ENCODE results near the gene MEIKIN.
"Not testable (repeated sequence)": the region's sequence is repeated elsewhere in the genome, so short reads cannot be mapped to it uniquely, and the experiment has no call there.

The MEIKIN gene

GRCh38 chr5:131796793-131797693 lies 148.4 kb downstream of the MEIKIN start, which contains the start of gene FNIP1:
Gene FNIP1 (minus strand): TSS chr5:131797017. CDS start chr5:131796921, 96 bp downstream.
- DNase-seq = peak; percentile 99

DNA sequence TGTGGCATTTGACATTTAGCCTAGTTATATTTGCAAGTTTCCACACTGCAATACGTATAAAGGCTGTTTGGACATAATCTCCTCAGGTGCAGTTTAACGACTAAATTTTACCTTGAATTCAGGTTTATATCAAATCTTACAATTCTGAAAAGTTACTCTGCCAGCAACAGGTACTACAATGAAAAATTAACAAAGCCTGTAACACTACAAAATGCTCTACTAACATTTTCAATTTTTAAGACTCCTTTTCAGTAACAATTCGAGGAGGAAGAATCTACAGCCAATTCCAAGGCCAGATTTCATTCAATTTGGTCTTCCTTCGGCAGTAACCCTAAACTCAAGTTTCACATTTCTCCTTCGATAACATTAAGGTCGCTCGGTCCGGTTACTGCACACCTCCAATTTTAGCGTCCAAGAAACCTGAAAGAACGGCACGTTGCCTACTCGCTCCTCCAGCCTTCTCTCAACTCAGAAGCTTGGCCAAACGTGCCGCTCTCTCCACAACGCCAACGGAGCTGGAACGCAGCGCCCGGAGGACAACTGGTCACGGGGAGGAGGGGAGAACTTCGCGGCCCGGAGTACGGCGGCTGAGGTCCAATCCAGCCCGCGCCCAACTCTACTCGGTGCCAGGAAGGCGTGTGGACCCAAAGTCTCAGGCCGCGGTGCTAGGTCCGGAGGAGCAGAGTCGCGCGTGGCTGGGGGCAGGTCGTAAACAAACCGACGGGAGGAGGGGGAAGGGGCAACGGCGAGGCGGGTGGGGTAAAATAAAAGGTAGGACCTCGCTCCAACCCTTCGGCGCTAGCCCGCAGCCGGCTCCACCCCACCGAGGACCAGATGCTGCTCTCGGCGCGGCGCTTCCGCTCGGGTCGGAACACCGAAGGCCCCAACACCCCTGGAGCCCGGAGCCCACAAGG lies 149.3 kb downstream of the MEIKIN start:
- peak; percentile 56 for DNase-seq

DNA sequence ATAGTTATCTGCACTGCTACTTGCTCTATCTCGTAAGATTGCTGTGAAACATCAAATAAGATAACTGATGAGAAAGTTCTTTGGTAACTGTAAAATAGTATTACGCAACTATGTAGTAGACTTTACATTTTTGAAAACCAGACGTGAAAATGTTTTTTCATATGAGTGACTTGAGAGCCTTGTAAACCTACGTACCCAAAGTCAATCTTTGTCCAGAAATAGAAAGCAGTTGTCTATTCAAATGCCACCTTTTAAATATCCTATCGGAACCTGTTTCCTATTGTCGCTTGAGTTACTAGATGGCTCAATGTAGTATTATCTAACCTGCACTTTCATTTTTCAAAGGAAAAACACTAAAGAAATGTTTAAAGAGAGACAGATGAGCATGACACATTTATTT lies 150.2 kb downstream of the MEIKIN start:
- DNase-seq = no peak

DNA sequence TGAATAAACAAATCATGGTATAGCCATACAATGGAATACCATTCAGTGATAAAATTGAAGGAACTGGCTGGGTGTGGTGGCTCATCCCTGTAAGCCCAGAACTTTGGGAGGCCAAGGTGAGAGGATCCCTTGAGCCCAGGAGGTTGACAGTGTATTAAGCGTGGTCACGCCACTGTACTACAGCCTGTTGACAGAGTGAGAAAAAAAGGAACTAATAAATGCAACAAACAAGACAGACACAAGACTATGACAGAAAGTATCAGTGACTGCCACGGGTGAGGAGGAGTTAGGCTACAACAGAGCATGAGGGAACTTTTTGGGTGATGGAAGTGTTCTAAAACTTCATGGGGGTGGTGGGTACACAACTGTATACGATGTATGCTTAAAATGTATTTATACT lies 150.9 kb downstream of the MEIKIN start:
- DNase-seq = no peak

GRCh38 chr5:131792896-131793295 lies 152.6 kb downstream of the MEIKIN start:
- DNase-seq = no peak

- DNase-seq = no peak
Observed at GRCh38 chr5:131791866-131792265, 153.6 kb downstream of the MEIKIN start.

DNA sequence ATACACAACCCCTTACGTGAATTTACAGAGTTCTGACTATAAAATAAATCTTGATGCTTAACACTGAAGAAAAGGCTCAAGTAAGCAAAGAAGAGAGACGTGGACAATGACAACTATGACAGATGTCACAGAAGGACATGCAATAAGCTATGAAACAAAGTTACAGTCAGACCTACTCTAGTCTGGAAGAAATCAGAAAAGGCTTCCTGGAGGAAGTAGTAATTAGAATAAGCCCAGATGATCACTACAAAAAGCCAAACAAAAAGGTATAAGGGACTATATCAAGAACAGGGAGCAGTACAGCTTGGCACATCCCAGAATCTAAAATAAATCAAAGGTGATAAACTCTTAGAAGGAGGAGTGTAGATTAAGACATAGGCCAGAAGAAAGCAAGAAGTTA lies 154.9 kb downstream of the MEIKIN start:
- DNase-seq = no peak

- no peak for DNase-seq
Observed at GRCh38 chr5:131789765-131790164, 155.7 kb downstream of the MEIKIN start.

- DNase-seq = no peak
Observed at GRCh38 chr5:131787736-131788135, 157.7 kb downstream of the MEIKIN start.

DNA sequence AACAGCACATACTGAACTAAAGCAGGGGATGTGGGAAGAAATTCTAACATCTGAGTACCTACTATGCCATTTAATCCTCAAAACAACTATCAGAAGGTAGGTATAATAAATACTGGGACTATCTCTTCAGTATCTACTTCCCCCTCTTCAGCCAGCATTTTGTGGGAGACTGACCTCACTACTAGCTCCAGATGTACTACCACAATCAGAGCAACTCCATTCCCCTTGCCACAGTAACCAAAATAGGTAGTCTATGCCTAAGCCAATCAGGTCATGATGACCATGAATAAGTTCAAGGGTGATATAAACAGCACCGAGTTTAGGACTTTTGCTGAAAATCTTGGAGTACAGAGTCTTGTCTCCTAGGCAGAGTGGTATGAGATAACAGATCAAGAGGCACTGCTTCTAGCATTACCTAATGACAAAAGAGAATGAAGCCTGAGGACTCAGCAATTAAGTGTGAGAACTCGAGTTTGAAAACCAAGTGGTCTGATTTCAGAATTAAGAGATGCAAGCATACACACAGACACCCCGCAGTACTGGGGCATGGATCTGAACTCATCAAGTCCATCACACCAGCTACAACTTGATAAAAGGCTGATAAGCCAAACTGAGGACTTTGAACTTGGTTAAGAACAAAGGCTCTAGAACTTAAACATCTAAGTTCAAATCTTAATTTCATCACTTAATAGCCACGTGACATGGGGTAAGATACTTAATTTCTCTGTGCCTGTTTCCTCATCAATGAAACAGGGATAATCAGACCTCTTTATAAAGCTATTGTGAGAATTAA lies 158.4 kb downstream of the MEIKIN start:
- DNase-seq = no peak

DNA sequence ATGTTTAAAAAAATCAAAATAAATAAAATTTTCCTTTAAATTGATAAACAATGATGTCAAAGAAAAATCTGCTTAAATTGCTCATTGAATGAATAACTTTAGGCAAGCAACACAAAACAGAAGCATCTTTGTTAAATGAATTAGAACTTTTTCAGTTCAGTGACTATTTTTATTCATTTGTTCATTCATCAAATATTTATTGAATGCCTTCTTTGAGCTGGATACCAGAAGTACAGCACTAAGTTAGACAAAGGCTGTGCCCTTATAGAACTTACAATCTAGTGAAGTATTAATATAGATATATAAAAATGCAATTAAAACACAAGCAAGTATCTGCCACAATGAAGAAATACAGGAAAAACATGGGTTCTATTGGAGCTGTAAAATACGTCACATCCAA lies 159.4 kb downstream of the MEIKIN start:
- no peak for DNase-seq

- DNase-seq = no peak
Observed at GRCh38 chr5:131783874-131784273, 161.6 kb downstream of the MEIKIN start.

GRCh38 chr5:131783357-131783756 lies 162.1 kb downstream of the MEIKIN start:
- DNase-seq = no peak

DNA sequence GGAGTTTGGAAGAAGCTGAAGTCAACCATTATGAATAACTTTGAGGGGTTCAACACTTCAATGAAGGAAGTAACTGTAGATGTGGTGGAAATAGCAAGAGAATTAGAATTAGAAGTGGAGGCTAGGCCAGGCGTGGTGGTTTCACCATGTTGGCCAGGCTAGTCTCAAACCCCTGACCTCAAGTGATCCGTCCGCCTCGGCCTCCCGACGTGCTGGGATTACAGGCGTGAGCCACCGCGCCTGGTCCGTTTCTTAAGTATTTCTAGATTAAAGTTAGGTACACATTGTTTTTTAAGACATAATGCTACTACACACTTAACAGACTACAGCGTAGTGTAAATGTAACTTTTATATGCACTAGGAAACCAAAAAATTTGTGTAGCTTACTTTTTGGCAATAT lies 162.7 kb downstream of the MEIKIN start:
- DNase-seq = no peak

DNA sequence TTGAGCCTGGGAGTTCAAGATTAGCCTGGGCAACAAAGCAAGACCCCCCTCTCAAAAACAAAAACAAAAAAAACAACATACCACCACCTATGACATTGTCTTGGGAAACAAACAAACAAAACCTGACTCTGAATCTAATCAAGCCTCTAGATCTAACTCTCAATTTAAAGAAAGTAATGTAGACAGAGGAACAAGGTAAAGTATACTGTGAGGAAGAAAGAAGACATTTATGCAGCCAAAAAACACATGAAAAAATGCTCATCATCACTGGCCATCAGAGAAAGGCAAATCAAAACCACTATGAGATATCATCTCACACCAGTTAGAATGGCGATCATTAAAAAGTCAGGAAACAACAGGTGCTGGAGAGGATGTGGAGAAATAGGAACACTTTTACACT lies 167.3 kb downstream of the MEIKIN start:
- not testable (repeated sequence) for DNase-seq

DNA sequence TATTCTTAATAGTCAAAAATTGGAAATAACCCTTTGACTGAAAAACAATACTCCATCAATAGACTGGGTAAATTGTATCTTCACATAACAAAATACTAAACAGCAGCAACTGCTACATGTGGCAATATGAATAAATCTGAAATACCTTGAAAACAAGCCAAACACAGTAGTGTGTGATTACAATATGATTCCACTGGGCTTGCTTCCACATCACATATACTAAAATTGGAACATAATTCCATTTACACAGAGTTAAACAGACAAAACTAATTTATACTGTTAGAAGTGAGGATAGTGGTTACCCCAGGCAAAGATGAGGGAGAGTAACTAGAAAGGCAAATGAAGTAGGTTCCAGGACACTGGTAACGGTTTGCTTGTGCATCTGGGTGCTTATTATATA lies 169.0 kb downstream of the MEIKIN start:
- DNase-seq = no peak

DNA sequence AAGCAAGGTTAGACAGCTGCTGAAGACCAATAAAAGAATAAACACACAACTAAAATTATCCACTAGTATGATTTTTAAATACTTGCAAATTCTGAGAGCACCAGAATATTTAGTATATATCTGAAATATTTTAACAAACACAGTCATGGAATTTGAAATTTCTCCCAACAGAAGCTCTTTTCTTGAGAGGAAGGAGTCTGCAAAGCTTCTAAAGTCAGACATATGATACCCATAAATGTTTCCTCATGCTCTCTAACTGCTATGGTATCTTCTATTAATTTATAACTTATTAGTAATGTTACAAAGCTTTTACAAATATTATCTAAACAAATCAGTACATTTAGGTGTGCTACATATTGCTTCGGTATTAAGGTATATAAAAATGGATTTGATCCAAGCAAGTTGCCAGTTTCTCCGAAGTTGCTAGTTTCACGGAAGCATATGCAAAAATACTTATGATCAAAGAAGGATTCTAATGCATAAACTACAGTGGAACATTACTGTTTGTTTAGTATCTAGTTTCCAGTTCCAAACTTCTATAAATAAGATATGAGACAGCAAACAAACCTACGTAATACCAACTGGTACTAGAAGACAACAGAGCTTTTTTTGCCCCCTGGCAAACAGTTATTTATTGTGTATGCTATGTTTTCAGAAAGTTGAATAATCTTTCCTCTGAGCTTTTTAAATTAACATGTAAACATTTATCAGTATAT lies 170.7 kb downstream of the MEIKIN start:
- no peak for DNase-seq

DNA sequence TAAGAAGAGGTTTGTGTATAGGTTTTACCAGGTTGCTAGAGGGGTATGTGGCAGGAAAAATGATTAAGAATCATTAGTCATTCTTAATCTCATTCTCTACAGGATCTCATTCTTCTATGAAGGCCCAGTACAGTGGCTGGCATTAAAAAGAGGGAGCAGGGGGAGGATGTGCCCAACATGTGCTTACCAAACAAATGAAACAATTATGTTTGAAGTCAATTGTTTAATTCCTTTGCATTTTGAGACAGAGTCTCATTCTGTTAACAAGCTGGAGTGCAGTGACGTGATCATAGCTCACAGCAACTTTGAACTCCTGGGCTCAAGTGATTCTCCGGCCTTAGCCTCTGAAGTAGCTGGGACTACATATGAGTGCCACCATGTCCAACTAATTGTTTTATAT lies 171.7 kb downstream of the MEIKIN start:
- DNase-seq = no peak

DNA sequence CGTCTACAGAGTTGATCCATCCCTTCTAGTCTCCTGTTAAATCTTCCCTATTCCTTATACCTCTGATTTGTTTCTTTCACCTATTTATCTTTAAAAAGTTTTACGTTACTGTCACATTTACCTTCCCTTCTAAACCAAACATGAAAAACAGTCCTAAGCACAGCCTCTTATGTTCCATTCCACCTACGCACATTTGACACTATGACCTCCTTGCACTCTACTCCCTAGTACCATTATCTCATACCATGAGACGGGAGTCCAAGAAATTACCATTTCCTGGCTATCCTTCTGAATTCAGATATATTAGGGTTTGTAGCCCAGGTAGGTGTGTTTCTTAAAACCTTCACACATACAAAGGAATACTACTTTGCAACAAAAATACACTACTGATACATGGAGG lies 173.8 kb downstream of the MEIKIN start:
- no peak for DNase-seq

DNA sequence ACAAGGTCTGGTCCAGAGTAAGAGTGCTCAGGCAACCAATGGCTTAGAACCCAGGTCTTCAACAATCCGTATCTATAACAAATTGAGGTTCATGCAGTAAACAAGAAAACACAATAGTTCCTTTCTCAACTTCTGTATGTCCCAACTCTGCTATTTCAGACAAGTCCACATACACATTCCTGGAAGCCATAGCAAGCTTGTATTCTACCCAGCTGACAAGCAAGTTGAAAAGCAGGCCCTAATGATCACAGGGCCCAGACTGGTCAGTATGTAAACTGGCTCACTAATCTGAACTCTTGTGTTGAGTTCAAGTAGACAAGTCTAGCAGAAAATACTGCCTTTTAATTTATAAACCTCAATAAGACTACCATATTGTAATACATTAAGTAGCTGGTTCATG lies 175.5 kb downstream of the MEIKIN start:
- DNase-seq = no peak

DNA sequence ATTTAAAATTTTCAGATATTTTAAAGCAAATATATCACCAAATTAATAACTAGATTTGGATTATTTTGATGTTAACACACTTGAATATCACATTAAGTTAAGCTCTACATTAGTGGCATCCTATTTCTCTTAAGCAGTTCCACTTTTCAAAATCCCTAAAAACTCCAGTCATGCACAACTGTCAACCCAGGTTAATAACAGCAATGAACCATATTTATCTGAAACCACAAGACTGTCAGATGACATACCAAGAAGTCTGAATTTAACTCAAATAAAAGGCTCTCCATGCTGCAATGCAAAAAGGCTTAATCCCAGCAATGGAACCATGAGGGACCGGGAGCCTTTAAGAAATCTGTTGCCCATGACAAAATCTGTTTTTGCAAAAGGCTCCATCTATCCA lies 176.1 kb downstream of the MEIKIN start:
- DNase-seq = no peak

DNA sequence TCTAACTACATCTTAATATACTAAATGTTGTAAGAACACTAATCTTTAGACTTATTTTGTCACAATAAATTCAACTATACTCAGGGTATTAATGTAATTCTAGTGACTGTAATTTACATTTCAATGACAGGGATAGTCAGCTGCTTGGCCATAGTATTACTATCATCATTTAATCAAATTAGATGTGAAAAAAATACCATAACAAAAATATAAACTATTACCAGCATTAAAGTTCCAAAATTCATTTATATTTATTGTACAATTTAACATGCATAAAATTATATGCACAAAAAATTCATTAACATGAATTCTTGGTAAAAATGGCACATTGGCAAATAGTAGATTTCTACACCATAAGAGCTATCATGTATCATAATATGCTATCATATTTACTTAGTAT lies 177.6 kb downstream of the MEIKIN start:
- DNase-seq = no peak
